A549 (cell line): Measurements from ENCODE around the gene SMARCD1.

Experiments used
- CEBPB ChIP-seq, 2 experiments: fragments of >200 bp in 1 of 2; sonication (Bioruptor Twin) in 1 of 2; formaldehyde crosslinking in 1 of 2; IDR thresholded peaks; 2 replicates each; pipeline ENCODE4 v1.6.1; 2012 to 2016
- EP300 ChIP-seq, 2 experiments: fragments of >200 bp; sonication (Bioruptor Twin); formaldehyde crosslinking; IDR thresholded peaks; 2 replicates in 1 of 2; 3 replicates in 1 of 2; pipeline ENCODE4 v1.6.1; 2016 to 2017
- FOSL2 ChIP-seq, 2 experiments: fragments of 450-650 bp in 1 of 2; fragments of >200 bp in 1 of 2; sonication (Bioruptor Twin) in 1 of 2; formaldehyde crosslinking; IDR thresholded peaks; 2 replicates each; pipeline versions ENCODE4 v1.5.0 to v1.6.1; 2016 to 2020; ENCODE audit warnings: mild to moderate bottlenecking in 1 of 2, moderate library complexity in 1 of 2
- HOXB5 ChIP-seq: fragments of 250-450 bp; sonication (Bioruptor Pico); IDR thresholded peaks from 2 replicates; pipeline ENCODE4 v1.5.0; 2020; ENCODE audit warnings: mild to moderate bottlenecking, moderate library complexity
- KDM5A ChIP-seq: fragments of 200-600 bp; sonication (generic); IDR thresholded peaks from 2 replicates; pipeline ENCODE4 v1.6.1; 2016; ENCODE audit warnings: antibody characterized with exemption, mild to moderate bottlenecking
- MYC ChIP-seq: IDR thresholded peaks from 2 replicates; pipeline ENCODE4 v1.6.1; 2012; ENCODE audit warnings: mild to moderate bottlenecking, inconsistent platforms, low read length, improper control_type of control experiment, borderline replicate concordance
- NFE2L2 ChIP-seq: fragments of 150-350 bp; conservative IDR thresholded peaks from 2 replicates; pipeline ENCODE4 v1.6.1; 2014; ENCODE audit warnings: low read length
- POLR2A ChIP-seq: IDR thresholded peaks from 2 replicates; pipeline ENCODE4 v1.6.1; 2012; ENCODE audit warnings: mild to moderate bottlenecking, low read length
- TF ChIP-seq, protein P1 (sequence below): IDR thresholded peaks from 2 replicates; pipeline ENCODE4 v1.6.1; 2012
- TF ChIP-seq, protein P2 (sequence below): fragments of >200 bp; sonication (Bioruptor Twin); formaldehyde crosslinking; IDR thresholded peaks from 3 replicates; pipeline ENCODE4 v1.5.1; 2016

DNA sequence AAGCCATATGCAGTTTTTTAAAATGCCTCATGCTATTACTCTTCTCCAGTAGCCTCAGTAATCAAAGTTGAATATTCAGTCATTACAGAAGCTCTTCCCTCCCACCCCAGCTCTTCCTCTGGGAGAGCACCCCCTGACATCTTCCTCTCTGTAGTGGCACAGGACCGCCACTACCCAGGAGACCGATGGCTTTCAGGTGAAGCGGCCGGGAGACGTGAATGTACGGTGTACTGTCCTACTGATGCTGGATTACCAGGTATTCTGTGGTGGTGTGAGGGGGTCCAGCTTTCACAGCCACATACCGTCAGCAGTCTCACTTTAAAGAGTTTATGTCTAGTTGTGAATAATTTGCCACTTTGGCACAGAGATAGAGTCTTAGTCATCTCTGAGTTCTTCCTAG, 4.6 kb downstream of the SMARCD1 start:
- TF ChIP-seq, protein P1, sequence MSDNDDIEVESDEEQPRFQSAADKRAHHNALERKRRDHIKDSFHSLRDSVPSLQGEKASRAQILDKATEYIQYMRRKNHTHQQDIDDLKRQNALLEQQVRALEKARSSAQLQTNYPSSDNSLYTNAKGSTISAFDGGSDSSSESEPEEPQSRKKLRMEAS = no peak
- TF ChIP-seq NFE2L2 = no peak
- no peak for TF ChIP-seq FOSL2 (IDR thresholded peaks at IDR 0.05)
- TF ChIP-seq FOSL2 (CRISPR knock-in tag; IDR thresholded peaks at IDR 0.05) = no peak
- no peak for TF ChIP-seq CEBPB (IDR thresholded peaks at IDR 0.05)
- no peak for TF ChIP-seq HOXB5 (CRISPR knock-in tag)
- TF ChIP-seq, protein P2, sequence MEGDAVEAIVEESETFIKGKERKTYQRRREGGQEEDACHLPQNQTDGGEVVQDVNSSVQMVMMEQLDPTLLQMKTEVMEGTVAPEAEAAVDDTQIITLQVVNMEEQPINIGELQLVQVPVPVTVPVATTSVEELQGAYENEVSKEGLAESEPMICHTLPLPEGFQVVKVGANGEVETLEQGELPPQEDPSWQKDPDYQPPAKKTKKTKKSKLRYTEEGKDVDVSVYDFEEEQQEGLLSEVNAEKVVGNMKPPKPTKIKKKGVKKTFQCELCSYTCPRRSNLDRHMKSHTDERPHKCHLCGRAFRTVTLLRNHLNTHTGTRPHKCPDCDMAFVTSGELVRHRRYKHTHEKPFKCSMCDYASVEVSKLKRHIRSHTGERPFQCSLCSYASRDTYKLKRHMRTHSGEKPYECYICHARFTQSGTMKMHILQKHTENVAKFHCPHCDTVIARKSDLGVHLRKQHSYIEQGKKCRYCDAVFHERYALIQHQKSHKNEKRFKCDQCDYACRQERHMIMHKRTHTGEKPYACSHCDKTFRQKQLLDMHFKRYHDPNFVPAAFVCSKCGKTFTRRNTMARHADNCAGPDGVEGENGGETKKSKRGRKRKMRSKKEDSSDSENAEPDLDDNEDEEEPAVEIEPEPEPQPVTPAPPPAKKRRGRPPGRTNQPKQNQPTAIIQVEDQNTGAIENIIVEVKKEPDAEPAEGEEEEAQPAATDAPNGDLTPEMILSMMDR = no peak
- TF ChIP-seq MYC = no peak
- TF ChIP-seq POLR2A = no peak
- TF ChIP-seq EP300 (IDR thresholded peaks at IDR 0.05) = no peak
- TF ChIP-seq KDM5A = no peak
